LNCAP (cell line): Measurements from ENCODE around the gene UBXN1.

Experiments used
- TF ChIP-seq, protein P1 (sequence below): fragments of 450-650 bp; IDR thresholded peaks from 2 replicates; pipeline ENCODE4 v1.5.1; 2017; ENCODE audit warnings: mild to moderate bottlenecking

UBXN1 gene

DNA sequence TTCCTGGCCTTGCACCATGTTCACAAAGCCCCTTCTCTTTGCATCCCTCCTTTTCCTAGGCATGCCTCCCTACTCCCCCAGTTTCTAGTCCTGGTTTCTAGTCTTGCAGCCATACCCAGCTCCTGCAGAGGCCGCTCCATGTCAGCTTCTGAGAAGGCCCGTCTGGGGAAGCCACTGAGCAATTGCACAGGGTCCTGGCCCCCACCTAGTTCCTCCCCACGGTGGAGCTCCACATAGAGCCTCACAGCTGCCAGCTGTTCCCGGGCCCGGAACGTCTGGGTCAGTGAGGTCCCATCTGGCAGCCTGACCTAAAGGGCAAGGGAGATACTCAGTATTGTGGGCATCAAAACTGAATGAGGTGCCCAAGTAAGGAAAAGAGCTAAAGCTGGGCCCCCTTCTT, 2.2 kb downstream of the UBXN1 start:
- TF ChIP-seq, protein P1, sequence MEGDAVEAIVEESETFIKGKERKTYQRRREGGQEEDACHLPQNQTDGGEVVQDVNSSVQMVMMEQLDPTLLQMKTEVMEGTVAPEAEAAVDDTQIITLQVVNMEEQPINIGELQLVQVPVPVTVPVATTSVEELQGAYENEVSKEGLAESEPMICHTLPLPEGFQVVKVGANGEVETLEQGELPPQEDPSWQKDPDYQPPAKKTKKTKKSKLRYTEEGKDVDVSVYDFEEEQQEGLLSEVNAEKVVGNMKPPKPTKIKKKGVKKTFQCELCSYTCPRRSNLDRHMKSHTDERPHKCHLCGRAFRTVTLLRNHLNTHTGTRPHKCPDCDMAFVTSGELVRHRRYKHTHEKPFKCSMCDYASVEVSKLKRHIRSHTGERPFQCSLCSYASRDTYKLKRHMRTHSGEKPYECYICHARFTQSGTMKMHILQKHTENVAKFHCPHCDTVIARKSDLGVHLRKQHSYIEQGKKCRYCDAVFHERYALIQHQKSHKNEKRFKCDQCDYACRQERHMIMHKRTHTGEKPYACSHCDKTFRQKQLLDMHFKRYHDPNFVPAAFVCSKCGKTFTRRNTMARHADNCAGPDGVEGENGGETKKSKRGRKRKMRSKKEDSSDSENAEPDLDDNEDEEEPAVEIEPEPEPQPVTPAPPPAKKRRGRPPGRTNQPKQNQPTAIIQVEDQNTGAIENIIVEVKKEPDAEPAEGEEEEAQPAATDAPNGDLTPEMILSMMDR, result no peak

DNA sequence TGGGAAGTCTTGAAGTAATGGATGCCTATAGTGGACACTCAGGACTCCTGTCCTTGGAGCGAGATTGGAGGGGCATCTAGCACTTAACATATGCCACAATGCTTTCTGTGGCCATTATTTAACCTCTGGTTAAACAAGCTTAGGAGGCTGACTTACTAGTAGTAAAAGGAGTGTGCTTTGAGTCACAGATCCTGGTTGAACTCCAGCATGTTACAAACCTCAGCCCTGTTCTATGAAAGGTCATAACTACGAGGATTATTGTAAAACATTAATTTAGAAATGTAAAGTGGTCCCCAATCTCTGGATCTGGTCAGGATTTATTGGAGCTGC, 5.7 kb downstream of the UBXN1 start:
- TF ChIP-seq, protein P1, result no peak

DNA sequence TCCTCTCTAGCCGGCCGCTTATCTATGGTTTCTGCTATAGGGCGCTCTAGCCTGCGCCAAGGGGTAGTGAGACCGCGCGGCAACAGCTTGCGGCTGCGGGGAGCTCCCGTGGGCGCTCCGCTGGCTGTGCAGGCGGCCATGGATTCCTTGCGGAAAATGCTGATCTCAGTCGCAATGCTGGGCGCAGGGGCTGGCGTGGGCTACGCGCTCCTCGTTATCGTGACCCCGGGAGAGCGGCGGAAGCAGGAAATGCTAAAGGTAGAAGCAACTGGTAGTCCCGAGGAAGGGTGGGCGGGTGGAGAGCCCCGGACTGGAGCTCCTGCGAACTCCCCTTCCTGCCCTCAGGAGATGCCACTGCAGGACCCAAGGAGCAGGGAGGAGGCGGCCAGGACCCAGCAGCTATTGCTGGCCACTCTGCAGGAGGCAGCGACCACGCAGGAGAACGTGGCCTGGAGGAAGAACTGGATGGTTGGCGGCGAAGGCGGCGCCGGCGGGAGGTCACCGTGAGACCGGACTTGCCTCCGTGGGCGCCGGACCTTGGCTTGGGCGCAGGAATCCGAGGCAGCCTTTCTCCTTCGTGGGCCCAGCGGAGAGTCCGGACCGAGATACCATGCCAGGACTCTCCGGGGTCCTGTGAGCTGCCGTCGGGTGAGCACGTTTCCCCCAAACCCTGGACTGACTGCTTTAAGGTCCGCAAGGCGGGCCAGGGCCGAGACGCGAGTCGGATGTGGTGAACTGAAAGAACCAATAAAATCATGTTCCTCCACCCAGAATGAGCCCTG, 7.1 kb downstream of the UBXN1 start, which contains the start of the genes LBHD1 and UQCC3:
Gene LBHD1, minus strand, starts transcription at position 660 of the 782 bp plus-strand sequence. CDS start 2,236 bp downstream, outside the sequence.
Gene UQCC3, plus strand, starts transcription at position 66 of the 782 bp plus-strand sequence. Its CDS starts 73 bp downstream, at position 139.
- TF ChIP-seq, protein P1, result no peak

DNA sequence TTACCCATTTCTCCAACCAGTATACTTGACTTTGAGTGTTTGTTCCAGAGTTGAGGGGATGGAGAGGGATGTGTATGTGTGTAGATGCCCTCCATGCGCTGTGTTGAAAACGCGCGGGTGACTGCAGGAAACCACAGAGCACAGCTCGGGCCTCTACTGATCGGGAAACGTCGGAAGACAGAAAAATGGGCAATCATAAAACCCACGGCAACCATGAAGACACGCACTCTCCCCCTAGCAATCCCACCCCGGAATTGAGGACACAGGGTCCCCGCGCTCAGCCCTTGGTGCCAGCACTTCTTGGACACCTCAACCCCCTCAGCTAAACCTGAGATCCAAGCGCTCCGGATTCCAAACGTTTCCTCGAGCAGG, 7.7 kb downstream of the UBXN1 start:
- TF ChIP-seq, protein P1, result no peak

DNA sequence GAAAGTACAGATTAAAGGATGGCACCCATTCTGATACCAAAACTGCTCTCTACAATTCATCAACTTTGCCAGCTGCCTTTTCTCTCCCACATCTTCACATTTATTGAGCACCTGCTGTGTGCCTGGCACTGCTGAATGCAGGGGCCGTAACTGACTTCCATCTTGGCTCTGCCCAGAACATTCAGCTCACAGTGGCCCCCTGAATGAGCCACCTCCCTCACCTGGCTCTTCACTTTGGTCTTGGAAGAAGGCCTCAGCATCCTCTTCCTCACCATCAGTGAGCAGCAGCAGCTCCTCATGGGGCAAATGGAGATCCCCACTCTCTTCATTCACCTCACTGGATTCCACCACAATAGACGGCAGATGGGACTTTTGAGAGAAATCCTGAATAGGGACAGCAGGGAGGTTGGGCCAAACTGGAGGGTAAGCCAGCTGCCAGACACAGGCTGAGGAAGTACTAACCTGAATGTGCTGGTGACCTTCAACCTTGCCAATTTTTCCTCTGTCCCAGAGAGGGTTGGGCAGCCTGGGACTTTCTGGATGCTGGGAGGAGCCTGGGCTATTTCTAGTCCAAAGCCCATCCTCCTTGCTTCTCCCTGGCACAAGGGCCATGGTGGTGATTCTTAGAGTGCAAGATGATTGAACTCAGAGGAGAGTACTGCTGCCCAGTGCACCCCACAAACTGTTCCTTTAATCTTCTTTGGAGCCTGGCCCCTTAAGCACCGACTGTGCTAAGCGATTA, 9.3 kb downstream of the UBXN1 start:
- TF ChIP-seq, protein P1, result no peak

DNA sequence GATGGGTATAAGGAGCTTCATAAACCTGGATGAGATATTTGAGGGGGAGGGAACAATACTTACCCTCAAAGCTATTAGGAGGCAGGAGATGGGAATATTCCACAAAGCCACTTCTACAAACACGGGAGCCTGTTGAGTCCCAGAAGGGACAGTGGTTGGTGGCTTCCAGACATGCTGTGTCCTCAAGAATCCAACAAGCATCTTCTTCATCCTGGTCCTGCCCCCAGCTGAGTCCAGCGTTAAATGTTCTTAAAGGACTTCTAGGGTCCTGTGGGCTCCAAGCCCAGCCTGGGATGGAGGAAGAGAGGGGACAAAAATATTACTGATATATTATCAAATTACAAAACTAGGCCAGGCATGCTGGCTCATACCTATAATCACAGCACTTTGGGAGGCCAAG, 11.4 kb downstream of the UBXN1 start:
- TF ChIP-seq, protein P1, result no peak

DNA sequence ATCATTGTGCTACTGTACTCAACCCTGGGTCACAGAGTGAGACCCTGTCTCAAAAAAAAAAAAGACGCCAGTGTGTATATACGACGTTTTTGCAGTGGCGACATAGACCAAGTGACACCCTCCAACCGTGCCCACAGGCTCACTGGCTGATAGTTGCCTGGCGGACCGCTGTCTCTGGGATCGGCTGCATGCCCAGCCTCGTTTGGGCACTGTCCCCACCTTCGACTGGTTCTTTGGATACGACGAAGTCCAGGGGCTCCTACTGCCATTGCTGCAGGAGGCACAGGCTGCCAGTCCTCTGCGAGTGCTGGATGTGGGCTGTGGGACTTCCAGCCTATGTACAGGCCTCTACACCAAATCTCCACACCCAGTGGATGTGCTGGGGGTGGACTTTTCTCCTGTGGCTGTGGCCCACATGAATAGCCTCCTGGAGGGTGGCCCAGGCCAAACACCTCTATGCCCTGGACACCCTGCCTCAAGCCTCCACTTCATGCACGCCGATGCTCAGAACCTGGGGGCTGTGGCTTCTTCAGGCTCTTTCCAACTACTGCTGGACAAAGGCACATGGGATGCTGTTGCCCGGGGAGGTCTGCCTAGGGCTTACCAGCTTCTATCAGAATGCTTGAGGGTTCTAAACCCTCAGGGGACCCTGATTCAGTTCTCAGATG, 12.5 kb downstream of the UBXN1 start:
- TF ChIP-seq, protein P1, result no peak
